Neural cell (in vitro differentiated cells): ENCODE measurements around the gene BORCS5. TPM values are rescaled to one million over a fixed set of nuclear protein-coding genes. Genes with fewer than 3 reads are reported as not detected.

Source experiments
- H2AFZ ChIP-seq: fragments of 200-600, 300-800 bp; sonication (generic), shearing (Covaris generic); 2 replicates; pipeline ENCODE4 v1.6.0; 2014; ENCODE audit warnings: low read depth, mild to moderate bottlenecking, antibody characterized with exemption, low read length, moderate library complexity
- H3F3A ChIP-seq: fragments of 200-600 bp; shearing (Covaris generic); 2 replicates; pipeline ENCODE4 v1.6.1; 2016; ENCODE audit warnings: mild to moderate bottlenecking, moderate library complexity, mixed read lengths, antibody characterized with exemption, low read length; ENCODE audit not compliant: insufficient read depth, poor library complexity, severe bottlenecking
- H3K27ac ChIP-seq: fragments of 200-600, 300-800 bp; sonication (generic), shearing (Covaris generic); 2 replicates; pipeline ENCODE4 v1.5.1; 2014; ENCODE audit warnings: mild to moderate bottlenecking, low read length, moderate library complexity
- H3K27me3 ChIP-seq: fragments of 300-800, 200-600 bp; sonication (generic), shearing (Covaris generic); 2 replicates; pipeline ENCODE4 v1.6.0; 2014; ENCODE audit warnings: mild to moderate bottlenecking, low read depth, low read length, moderate library complexity; ENCODE audit not compliant: insufficient read depth
- H3K36me3 ChIP-seq: fragments of 300-800, 200-600 bp; sonication (generic), shearing (Covaris generic); 2 replicates; pipeline ENCODE4 v1.5.1; 2014; ENCODE audit warnings: mild to moderate bottlenecking, antibody characterized with exemption, low read length, moderate library complexity; ENCODE audit not compliant: insufficient read depth
- H3K4me2 ChIP-seq: fragments of 300-800, 200-600 bp; sonication (generic), shearing (Covaris generic); 2 replicates; pipeline ENCODE4 v1.6.0; 2014; ENCODE audit warnings: mild to moderate bottlenecking, low read length
- H3K4me3 ChIP-seq: fragments of 300-800, 200-600 bp; sonication (generic), shearing (Covaris generic); 2 replicates; pipeline ENCODE4 v1.5.1; 2014; ENCODE audit warnings: mild to moderate bottlenecking, low read length, moderate library complexity
- H3K79me2 ChIP-seq: fragments of 200-600 bp; shearing (Covaris generic); replicated peaks from 2 replicates; pipeline ENCODE4 v1.6.0; 2014; ENCODE audit warnings: mild to moderate bottlenecking, low read length, moderate library complexity; ENCODE audit not compliant: insufficient read depth
- H3K9ac ChIP-seq: fragments of 300-800, 200-600 bp; sonication (generic), shearing (Covaris generic); 2 replicates; pipeline ENCODE4 v1.6.1; 2016; ENCODE audit warnings: mild to moderate bottlenecking, low read length, mixed read lengths
- H3K9me2 ChIP-seq: fragments of 200-600 bp; shearing (Covaris generic); 2 replicates; pipeline ENCODE4 v1.6.1; 2016; ENCODE audit warnings: mild to moderate bottlenecking, low read length, mixed read lengths; ENCODE audit not compliant: insufficient read depth
- H3K9me3 ChIP-seq: fragments of 200-600, 300-800 bp; sonication (generic), shearing (Covaris generic); 2 replicates; pipeline ENCODE4 v1.6.1; 2016; ENCODE audit warnings: mild to moderate bottlenecking, mixed run types, low read length, moderate library complexity, mixed read lengths
- H4K20me1 ChIP-seq: fragments of 200-600 bp; shearing (Covaris generic); 2 replicates; pipeline ENCODE4 v1.6.1; 2016; ENCODE audit warnings: mild to moderate bottlenecking, mixed run types; ENCODE audit not compliant: insufficient read depth
- EP300 ChIP-seq: fragments of 450-650 bp; conservative IDR thresholded peaks from 2 replicates; pipeline ENCODE4 v1.6.1; 2014; ENCODE audit warnings: antibody characterized with exemption, mild to moderate bottlenecking, moderate library complexity; ENCODE audit not compliant: poor library complexity, severe bottlenecking
- EZH2 ChIP-seq: fragments of 200-600, 300-800 bp; shearing (Covaris generic), sonication (generic); IDR thresholded peaks from 2 replicates; pipeline ENCODE4 v1.6.1; 2014; ENCODE audit warnings: antibody characterized with exemption, low read length, borderline replicate concordance, mild to moderate bottlenecking; ENCODE audit not compliant: insufficient read depth, poor library complexity, severe bottlenecking
- MXI1 ChIP-seq: fragments of 450-650 bp; conservative IDR thresholded peaks from 2 replicates; pipeline ENCODE4 v1.6.1; 2014; ENCODE audit warnings: antibody characterized with exemption, mild to moderate bottlenecking; ENCODE audit not compliant: poor library complexity, severe bottlenecking
- POLR2AphosphoS5 ChIP-seq: IDR thresholded peaks from 2 replicates; pipeline ENCODE4 v1.6.1; 2012
- RAD21 ChIP-seq: fragments of 450-650 bp; conservative IDR thresholded peaks from 2 replicates; pipeline ENCODE4 v1.6.1; 2014; ENCODE audit warnings: antibody characterized with exemption, mild to moderate bottlenecking, moderate library complexity
- SMC3 ChIP-seq: fragments of 450-650 bp; conservative IDR thresholded peaks from 2 replicates; pipeline ENCODE4 v1.6.1; 2014; ENCODE audit warnings: antibody characterized with exemption, mild to moderate bottlenecking, moderate library complexity; ENCODE audit not compliant: poor library complexity
- TAF1 ChIP-seq: IDR thresholded peaks from 2 replicates; pipeline ENCODE4 v1.6.1; 2012; ENCODE audit warnings: low read depth
- polyA plus RNA-seq: library from polyadenylated mRNA; depleted of rRNA; stranded (reverse); fragments of >200 nt; gene quantifications from 2 replicates; pipeline ENCODE4 v1.2.3, GENCODE V29; 2014
- TF ChIP-seq, protein P1 (sequence below): fragments of 450-650 bp; IDR thresholded peaks from 2 replicates; pipeline ENCODE4 v1.5.1; 2014; ENCODE audit warnings: antibody characterized with exemption, mild to moderate bottlenecking, moderate library complexity; ENCODE audit not compliant: poor library complexity, severe bottlenecking
- TF ChIP-seq, protein P2 (sequence below): IDR thresholded peaks from 2 replicates; pipeline ENCODE4 v1.6.1; 2012; ENCODE audit warnings: borderline replicate concordance

BORCS5 gene
- polyA plus RNA-seq, 1 donor from 2014 or later = 14.2 TPM

DNA sequence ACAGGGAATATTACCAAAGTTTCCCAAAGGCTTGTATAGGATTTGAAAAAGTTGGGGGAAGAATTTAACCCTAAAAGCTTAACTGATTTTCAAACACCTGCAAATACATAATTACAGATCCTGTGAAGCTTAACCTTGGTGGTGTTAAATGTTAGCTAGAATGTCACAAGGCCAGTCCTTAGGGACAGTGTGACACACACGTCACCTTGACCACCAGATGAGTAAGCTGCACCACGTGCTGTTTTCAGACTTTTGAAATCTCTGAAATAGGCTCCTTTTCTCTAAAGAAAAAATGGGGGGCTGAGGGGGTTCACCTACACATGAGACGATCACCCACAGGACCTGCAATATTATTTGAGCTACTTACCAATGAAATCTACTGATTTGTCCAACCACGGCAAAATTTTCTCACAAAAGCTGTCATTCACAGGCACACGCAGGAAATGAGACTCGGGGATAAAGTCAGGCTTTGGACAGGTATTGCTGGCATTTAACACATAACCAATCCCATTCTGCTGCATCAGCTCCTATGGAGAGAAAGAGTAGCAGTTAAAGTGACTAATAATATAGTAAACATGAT, 129.9 kb downstream of the BORCS5 start:
- Histone ChIP-seq H3K27me3 (no peaks in the 10 kb centered on the region), H3K9me3 (no peaks in the 10 kb centered on the region), H4K20me1 (no peaks in the 10 kb centered on the region), H3K4me2 (no peak overlapping the region), H3K9me2 (no peaks in the 10 kb centered on the region), H3K4me3 (no peak overlapping the region), H3K79me2 (peaks cover 3% of the 10 kb centered on the region), H2AFZ (no peak overlapping the region), H3K27ac (no peak overlapping the region), H3K36me3 (peaks cover 4% of the 10 kb centered on the region), H3F3A (no peaks in the 10 kb centered on the region), H3K9ac (no peak overlapping the region)
- TF ChIP-seq EZH2 (no peak), MXI1 (no peak), TAF1 (no peak), SMC3 (no peak), POLR2AphosphoS5 (no peak), EP300 (no peak), RAD21 (no peak)
- TF ChIP-seq, protein P1, sequence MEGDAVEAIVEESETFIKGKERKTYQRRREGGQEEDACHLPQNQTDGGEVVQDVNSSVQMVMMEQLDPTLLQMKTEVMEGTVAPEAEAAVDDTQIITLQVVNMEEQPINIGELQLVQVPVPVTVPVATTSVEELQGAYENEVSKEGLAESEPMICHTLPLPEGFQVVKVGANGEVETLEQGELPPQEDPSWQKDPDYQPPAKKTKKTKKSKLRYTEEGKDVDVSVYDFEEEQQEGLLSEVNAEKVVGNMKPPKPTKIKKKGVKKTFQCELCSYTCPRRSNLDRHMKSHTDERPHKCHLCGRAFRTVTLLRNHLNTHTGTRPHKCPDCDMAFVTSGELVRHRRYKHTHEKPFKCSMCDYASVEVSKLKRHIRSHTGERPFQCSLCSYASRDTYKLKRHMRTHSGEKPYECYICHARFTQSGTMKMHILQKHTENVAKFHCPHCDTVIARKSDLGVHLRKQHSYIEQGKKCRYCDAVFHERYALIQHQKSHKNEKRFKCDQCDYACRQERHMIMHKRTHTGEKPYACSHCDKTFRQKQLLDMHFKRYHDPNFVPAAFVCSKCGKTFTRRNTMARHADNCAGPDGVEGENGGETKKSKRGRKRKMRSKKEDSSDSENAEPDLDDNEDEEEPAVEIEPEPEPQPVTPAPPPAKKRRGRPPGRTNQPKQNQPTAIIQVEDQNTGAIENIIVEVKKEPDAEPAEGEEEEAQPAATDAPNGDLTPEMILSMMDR = no peak
- TF ChIP-seq, protein P2, sequence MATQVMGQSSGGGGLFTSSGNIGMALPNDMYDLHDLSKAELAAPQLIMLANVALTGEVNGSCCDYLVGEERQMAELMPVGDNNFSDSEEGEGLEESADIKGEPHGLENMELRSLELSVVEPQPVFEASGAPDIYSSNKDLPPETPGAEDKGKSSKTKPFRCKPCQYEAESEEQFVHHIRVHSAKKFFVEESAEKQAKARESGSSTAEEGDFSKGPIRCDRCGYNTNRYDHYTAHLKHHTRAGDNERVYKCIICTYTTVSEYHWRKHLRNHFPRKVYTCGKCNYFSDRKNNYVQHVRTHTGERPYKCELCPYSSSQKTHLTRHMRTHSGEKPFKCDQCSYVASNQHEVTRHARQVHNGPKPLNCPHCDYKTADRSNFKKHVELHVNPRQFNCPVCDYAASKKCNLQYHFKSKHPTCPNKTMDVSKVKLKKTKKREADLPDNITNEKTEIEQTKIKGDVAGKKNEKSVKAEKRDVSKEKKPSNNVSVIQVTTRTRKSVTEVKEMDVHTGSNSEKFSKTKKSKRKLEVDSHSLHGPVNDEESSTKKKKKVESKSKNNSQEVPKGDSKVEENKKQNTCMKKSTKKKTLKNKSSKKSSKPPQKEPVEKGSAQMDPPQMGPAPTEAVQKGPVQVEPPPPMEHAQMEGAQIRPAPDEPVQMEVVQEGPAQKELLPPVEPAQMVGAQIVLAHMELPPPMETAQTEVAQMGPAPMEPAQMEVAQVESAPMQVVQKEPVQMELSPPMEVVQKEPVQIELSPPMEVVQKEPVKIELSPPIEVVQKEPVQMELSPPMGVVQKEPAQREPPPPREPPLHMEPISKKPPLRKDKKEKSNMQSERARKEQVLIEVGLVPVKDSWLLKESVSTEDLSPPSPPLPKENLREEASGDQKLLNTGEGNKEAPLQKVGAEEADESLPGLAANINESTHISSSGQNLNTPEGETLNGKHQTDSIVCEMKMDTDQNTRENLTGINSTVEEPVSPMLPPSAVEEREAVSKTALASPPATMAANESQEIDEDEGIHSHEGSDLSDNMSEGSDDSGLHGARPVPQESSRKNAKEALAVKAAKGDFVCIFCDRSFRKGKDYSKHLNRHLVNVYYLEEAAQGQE = no peak

DNA sequence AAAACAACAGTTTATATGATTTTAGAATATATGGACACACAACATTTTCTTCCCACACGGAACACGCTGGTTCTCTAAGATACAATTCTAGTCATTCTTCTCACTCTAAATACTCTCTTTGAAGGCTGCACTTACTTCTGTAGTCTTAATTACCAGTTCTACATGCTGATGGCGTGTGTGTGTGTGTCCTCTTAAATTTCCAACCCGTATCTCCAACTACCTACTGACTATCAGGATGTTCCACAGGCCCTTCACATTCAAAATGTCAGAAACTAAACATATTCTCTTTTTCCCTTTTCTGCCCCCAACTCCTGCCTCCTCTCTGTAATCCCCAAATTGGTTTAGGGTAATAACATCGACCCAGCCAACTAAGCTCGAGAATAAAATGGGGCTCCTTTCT, 130.6 kb downstream of the BORCS5 start:
- H3K4me3 ChIP-seq = no peak overlapping the region
- H3K9me3 ChIP-seq = no peaks in the 10 kb centered on the region
- peaks cover 3% of the 10 kb centered on the region for H3K79me2 ChIP-seq
- H2AFZ ChIP-seq = no peak overlapping the region
- peaks cover 4% of the 10 kb centered on the region for H3K36me3 ChIP-seq
- no peaks in the 10 kb centered on the region for H3F3A ChIP-seq
- H3K9me2 ChIP-seq = no peaks in the 10 kb centered on the region
- H3K4me2 ChIP-seq = no peak overlapping the region
- no peak overlapping the region for H3K9ac ChIP-seq
- no peaks in the 10 kb centered on the region for H4K20me1 ChIP-seq
- H3K27ac ChIP-seq = no peak overlapping the region
- TF ChIP-seq, protein P2 = no peak
- no peak for TF ChIP-seq RAD21
- TF ChIP-seq EZH2 = no peak
- TF ChIP-seq TAF1 = no peak
- no peak for TF ChIP-seq POLR2AphosphoS5
- TF ChIP-seq EP300 = no peak
- TF ChIP-seq SMC3 = no peak
- TF ChIP-seq, protein P1 = no peak
- no peak for TF ChIP-seq MXI1
- no peaks in the 10 kb centered on the region for H3K27me3 ChIP-seq
